Trophoblast cell (in vitro differentiated cells and primary cell): ENCODE results near the gene EPB41L2.

Experiments used
- DNase-seq, 2 donors: peaks; one replicate each; pipeline ENCODE4 v3.0.0-alpha.2; 2016
- H2AFZ ChIP-seq: 2 replicates; pipeline ENCODE4 v1.6.1; 2013; ENCODE audit warnings: low read length, moderate library complexity, mild to moderate bottlenecking; ENCODE audit not compliant: insufficient read depth, poor library complexity
- H2AK5ac ChIP-seq: 2 replicates; pipeline ENCODE4 v1.6.1; 2013; ENCODE audit warnings: mild to moderate bottlenecking, low read length
- H2BK120ac ChIP-seq: 2 replicates; pipeline ENCODE4 v1.6.1; 2013; ENCODE audit warnings: low read length, mild to moderate bottlenecking, moderate library complexity; ENCODE audit not compliant: insufficient read depth, poor library complexity
- H2BK12ac ChIP-seq: 2 replicates; pipeline ENCODE4 v1.6.1; 2013; ENCODE audit warnings: mild to moderate bottlenecking, low read length, moderate library complexity
- H2BK5ac ChIP-seq: 2 replicates; pipeline ENCODE4 v1.6.1; 2013; ENCODE audit warnings: low read length, low read depth, moderate library complexity, mild to moderate bottlenecking; ENCODE audit not compliant: poor library complexity
- H3K14ac ChIP-seq: 2 replicates; pipeline ENCODE4 v1.6.1; 2013; ENCODE audit warnings: mild to moderate bottlenecking, low read length
- H3K18ac ChIP-seq: 2 replicates; pipeline ENCODE4 v1.6.1; 2013; ENCODE audit warnings: mild to moderate bottlenecking, low read length
- H3K23ac ChIP-seq: 2 replicates; pipeline ENCODE4 v1.6.1; 2013; ENCODE audit warnings: low read length
- H3K27ac ChIP-seq: 2 replicates; pipeline ENCODE4 v1.5.1; 2013; ENCODE audit warnings: low read depth, mild to moderate bottlenecking, inconsistent platforms, low read length, moderate library complexity
- H3K27me3 ChIP-seq: 2 replicates; pipeline ENCODE4 v1.6.1; 2013; ENCODE audit warnings: inconsistent platforms, mild to moderate bottlenecking, low read length, moderate library complexity; ENCODE audit not compliant: insufficient read depth
- H3K36me3 ChIP-seq, 2 experiments: 1 replicate in 1 of 2; 2 replicates in 1 of 2; pipeline ENCODE4 v1.6.1; 2013; ENCODE audit warnings: low read length in 2 of 2, mild to moderate bottlenecking in 2 of 2, moderate library complexity in 1 of 2; ENCODE audit not compliant: insufficient read depth in 2 of 2, control insufficient read depth in 1 of 2
- H3K4ac ChIP-seq: 2 replicates; pipeline ENCODE4 v1.6.1; 2013; ENCODE audit warnings: low read depth, mild to moderate bottlenecking, low read length, moderate library complexity
- H3K4me1 ChIP-seq, 2 experiments: 1 replicate in 1 of 2; 2 replicates in 1 of 2; pipeline ENCODE4 v1.6.1; 2013; ENCODE audit warnings: low read length in 2 of 2, mild to moderate bottlenecking in 2 of 2, moderate library complexity in 1 of 2; ENCODE audit not compliant: insufficient read depth in 2 of 2, control insufficient read depth in 1 of 2
- H3K4me2 ChIP-seq: 2 replicates; pipeline ENCODE4 v1.6.1; 2013; ENCODE audit warnings: inconsistent platforms, mild to moderate bottlenecking, low read length, moderate library complexity
- H3K4me3 ChIP-seq: 2 replicates; pipeline ENCODE4 v1.5.1; 2013; ENCODE audit warnings: mild to moderate bottlenecking, low read depth, low read length, inconsistent platforms
- H3K79me1 ChIP-seq: one replicate; pipeline ENCODE4 v1.6.1; 2013; ENCODE audit warnings: low read length
- H3K79me2 ChIP-seq: 2 replicates; pipeline ENCODE4 v1.6.1; 2013; ENCODE audit warnings: low read length, mild to moderate bottlenecking; ENCODE audit not compliant: control insufficient read depth, insufficient read depth, poor library complexity
- H3K9ac ChIP-seq: 2 replicates; pipeline ENCODE4 v1.6.1; 2013; ENCODE audit warnings: mild to moderate bottlenecking, low read length
- H3K9me3 ChIP-seq: 2 replicates; pipeline ENCODE4 v1.6.1; 2013; ENCODE audit warnings: low read depth, mild to moderate bottlenecking, control low read depth, inconsistent platforms, low read length; ENCODE audit not compliant: insufficient read depth
- H4K12ac ChIP-seq: 2 replicates; pipeline ENCODE4 v1.6.1; 2013; ENCODE audit warnings: low read depth, mild to moderate bottlenecking, low read length, moderate library complexity
- H4K8ac ChIP-seq: 2 replicates; pipeline ENCODE4 v1.6.1; 2013; ENCODE audit warnings: low read depth, mild to moderate bottlenecking, low read length, moderate library complexity
- H4K91ac ChIP-seq: one replicate; pipeline ENCODE4 v1.6.1; 2013; ENCODE audit warnings: low read depth, mild to moderate bottlenecking, low read length, moderate library complexity
- WGBS: extraction: QIAGEN DNeasy Blood & Tissue Kit; methylation state at CpG from one replicate; pipeline ENCODE4 v1.1.7; 2013; ENCODE audit warnings: missing lambda C conversion rate; ENCODE audit not compliant: insufficient read length, insufficient coverage; ENCODE audit errors: extremely low coverage; 5-methylcytosine and 5-hydroxymethylcytosine counted together

EPB41L2 gene

DNA sequence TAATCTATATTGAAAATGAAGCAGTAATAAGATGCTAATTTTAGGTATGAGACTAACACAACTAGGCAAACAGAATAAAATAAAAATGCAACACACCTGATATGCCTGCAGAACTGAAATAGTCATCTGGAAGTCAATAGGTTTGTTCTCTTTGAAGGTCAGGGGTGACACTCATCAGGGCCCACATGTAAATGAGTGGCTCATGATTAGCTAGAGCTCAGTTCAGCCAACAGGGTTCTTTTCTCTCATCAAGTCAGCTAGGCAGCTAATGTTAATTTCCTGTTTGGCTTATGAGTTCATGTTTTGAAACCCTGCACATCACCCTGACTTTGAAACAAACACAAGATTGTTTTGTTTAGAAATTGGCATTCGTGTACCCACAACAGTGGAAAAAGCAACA is 212.0 kb downstream of the EPB41L2 start:
- Histone ChIP-seq H2AFZ (no peak overlapping the region), H3K23ac (no peak overlapping the region), H3K9me3 (peaks cover 1% of the 10 kb centered on the region), H4K91ac (no peak overlapping the region), H3K4me2 (no peak overlapping the region), H2BK5ac (no peak overlapping the region), H2BK120ac (no peak overlapping the region), H3K4ac (no peak overlapping the region), H4K12ac (no peak overlapping the region), H3K14ac (no peak overlapping the region), H3K4me3 (no peak overlapping the region), H2AK5ac (no peak overlapping the region), H3K4me1 (no peaks in the 10 kb centered on the region), H3K9ac (no peak overlapping the region), H3K27ac (no peak overlapping the region), H3K27me3 (no peaks in the 10 kb centered on the region), H2BK12ac (no peak overlapping the region), H4K8ac (no peak overlapping the region), H3K79me2 (no peaks in the 10 kb centered on the region), H3K79me1 (no peaks in the 10 kb centered on the region), H3K36me3 (no peaks in the 10 kb centered on the region), H3K18ac (no peak overlapping the region)
- DNase-seq = no peak
- WGBS = no CpG with 5 or more reads among the region's 1 CpG

DNA sequence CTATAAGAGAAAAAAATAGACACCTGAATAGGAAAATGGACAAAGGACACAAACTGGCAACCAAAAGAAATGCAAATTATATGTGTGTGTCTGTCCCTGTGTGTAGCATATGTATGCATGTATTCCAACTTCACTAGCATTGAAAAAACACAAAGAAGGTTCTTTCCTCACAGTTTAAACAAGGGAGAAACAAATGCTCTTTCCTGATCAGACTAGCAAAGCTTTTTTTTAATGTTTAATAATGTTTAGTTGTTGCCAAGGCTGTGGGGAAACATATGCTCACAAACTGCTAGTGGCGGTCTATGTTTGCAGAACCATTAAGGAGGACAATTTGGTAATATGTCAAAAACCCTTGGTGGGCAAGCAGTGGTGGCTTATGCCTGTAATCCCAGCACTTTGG is 213.5 kb downstream of the EPB41L2 start:
- DNase-seq = no peak
- Histone ChIP-seq H3K4me2 (no peak overlapping the region), H3K36me3 (no peaks in the 10 kb centered on the region), H2AFZ (no peak overlapping the region), H3K9ac (no peak overlapping the region), H4K8ac (no peak overlapping the region), H3K27ac (no peak overlapping the region), H4K12ac (no peak overlapping the region), H2BK120ac (no peak overlapping the region), H2BK5ac (no peak overlapping the region), H3K79me1 (no peaks in the 10 kb centered on the region), H3K23ac (no peak overlapping the region), H3K9me3 (peaks cover 1% of the 10 kb centered on the region), H2BK12ac (no peak overlapping the region), H2AK5ac (no peak overlapping the region), H3K18ac (no peak overlapping the region), H4K91ac (no peak overlapping the region), H3K27me3 (no peaks in the 10 kb centered on the region), H3K4ac (no peak overlapping the region), H3K4me1 (no peaks in the 10 kb centered on the region), H3K4me3 (no peak overlapping the region), H3K79me2 (no peaks in the 10 kb centered on the region), H3K14ac (no peak overlapping the region)
- WGBS = no CpG with 5 or more reads among the region's 1 CpG

DNA sequence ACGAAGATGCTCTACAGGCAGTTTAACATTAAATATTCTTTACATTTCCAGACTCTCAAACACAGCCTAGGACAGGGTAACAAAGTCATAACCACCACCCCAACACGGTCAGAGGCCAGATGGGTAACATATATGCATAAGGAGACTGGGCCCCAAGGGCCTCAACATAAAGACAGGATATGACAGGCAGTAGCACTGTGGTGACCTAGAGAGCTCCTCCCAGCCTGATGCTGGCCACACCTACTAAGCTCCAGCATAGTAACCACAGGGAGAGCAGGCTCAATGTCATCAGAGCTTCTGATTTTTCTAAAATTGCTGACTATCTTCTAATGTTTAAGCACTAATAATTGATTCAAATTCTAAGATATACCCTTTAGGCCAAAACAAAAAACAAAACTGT is 214.1 kb downstream of the EPB41L2 start:
- Histone ChIP-seq H3K18ac (no peak overlapping the region), H2BK5ac (no peak overlapping the region), H3K4ac (no peak overlapping the region), H3K79me2 (no peaks in the 10 kb centered on the region), H3K36me3 (no peaks in the 10 kb centered on the region), H3K9ac (no peak overlapping the region), H2AFZ (no peak overlapping the region), H4K8ac (no peak overlapping the region), H4K91ac (no peak overlapping the region), H3K4me2 (no peak overlapping the region), H4K12ac (no peak overlapping the region), H2AK5ac (no peak overlapping the region), H3K23ac (no peak overlapping the region), H3K27me3 (no peaks in the 10 kb centered on the region), H2BK12ac (no peak overlapping the region), H2BK120ac (no peak overlapping the region), H3K14ac (no peak overlapping the region), H3K9me3 (peaks cover 1% of the 10 kb centered on the region), H3K4me3 (no peak overlapping the region), H3K27ac (no peak overlapping the region), H3K79me1 (no peaks in the 10 kb centered on the region), H3K4me1 (no peaks in the 10 kb centered on the region)
- no peak for DNase-seq
- WGBS = no CpG with 5 or more reads among the region's 2 CpGs

DNA sequence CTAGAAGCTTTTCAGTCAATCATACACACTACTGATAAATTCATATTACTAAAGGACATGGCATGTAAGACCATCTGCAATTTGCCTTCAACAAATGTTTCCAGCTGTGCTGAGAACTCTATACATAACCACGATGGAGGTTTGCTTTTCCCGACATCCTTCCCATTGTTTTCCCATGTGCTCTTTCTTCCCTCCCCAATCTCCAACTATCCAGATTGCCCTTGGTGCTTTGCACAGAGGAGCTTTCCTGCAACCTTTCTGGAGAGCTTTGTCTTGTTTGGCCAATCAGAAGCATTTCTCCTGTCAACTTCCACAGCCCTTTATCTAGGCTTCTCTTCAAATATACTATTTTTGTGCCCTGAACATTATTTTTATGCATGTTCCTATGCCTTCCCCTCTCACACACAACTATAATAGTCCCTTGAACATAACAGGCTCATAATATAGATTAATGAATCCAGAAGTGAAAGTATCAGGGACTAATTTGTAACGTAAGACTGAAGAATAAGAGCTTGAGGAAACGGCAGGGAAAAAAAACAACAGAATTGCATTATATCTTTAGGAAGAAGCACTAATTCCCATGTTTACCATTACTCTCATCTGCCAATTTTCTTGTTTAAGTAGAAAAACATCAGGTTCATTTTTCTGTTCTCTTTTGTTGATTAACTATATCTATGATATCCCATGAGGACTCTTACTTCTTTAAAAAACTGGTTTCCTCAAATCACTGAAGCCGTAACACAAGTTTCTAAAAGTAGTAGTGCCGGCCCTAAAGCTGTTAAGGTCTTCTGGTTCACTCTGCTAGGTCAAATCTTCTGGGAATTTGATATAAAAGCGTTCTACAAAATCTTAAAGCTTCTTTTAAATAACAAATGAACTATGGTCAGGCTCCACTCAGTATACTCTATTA is 215.8 kb downstream of the EPB41L2 start:
- Histone ChIP-seq H3K9me3 (peaks cover 1% of the 10 kb centered on the region), H3K27me3 (no peaks in the 10 kb centered on the region), H3K4me2 (no peak overlapping the region), H4K12ac (no peak overlapping the region), H2BK12ac (no peak overlapping the region), H3K18ac (no peak overlapping the region), H3K23ac (no peak overlapping the region), H3K4me3 (no peak overlapping the region), H2BK120ac (no peak overlapping the region), H3K36me3 (no peaks in the 10 kb centered on the region), H3K79me2 (no peaks in the 10 kb centered on the region), H4K91ac (no peak overlapping the region), H4K8ac (no peak overlapping the region), H3K79me1 (no peaks in the 10 kb centered on the region), H3K4ac (no peak overlapping the region), H3K4me1 (no peaks in the 10 kb centered on the region), H3K9ac (no peak overlapping the region), H2AFZ (no peak overlapping the region), H2BK5ac (no peak overlapping the region), H3K14ac (no peak overlapping the region), H2AK5ac (no peak overlapping the region), H3K27ac (no peak overlapping the region)
- DNase-seq = no peak
- WGBS = no CpG with 5 or more reads among the region's 7 CpGs
